Esophagus muscularis mucosa (tissue), 4 donors: Measurements from ENCODE around the gene KCNE3. TPM values are rescaled to one million over a fixed set of nuclear protein-coding genes. Genes with fewer than 3 reads are reported as not detected.
A peak's percentile ranks its signal among the peaks of the same experiment; 100 is the strongest.

Experiments used
- DNase-seq: peaks from one replicate; pipeline ENCODE4 v3.0.0-alpha.2; 2017; ENCODE audit errors: extremely low spot score
- H3K27ac ChIP-seq, 4 donors: fragments of 200-600 bp; sonication (generic); replicated peaks in 1 of 4; 1 replicate in 3 of 4; 2 replicates in 1 of 4; pipeline ENCODE4 v1.5.1; 2016 to 2019; ENCODE audit warnings: mild to moderate bottlenecking in 1 of 4
- H3K27me3 ChIP-seq, 4 donors: fragments of 200-600 bp; sonication (generic); one replicate each; pipeline versions ENCODE4 v1.5.1 to v1.6.0; 2016 to 2019
- H3K36me3 ChIP-seq, 4 donors: fragments of 200-600 bp; sonication (generic); one replicate each; pipeline ENCODE4 v1.5.1; 2016 to 2019
- H3K4me1 ChIP-seq, 4 donors: fragments of 200-600 bp; sonication (generic); one replicate each; pipeline ENCODE4 v1.5.1; 2016 to 2019
- H3K4me3 ChIP-seq, 4 donors: fragments of 200-600 bp; sonication (generic); 1 replicate in 2 of 4; 2 replicates in 2 of 4; pipeline ENCODE4 v1.5.1; 2016 to 2019; ENCODE audit warnings: mild to moderate bottlenecking in 4 of 4, moderate library complexity in 1 of 4
- H3K9me3 ChIP-seq, 4 donors: fragments of 200-600 bp; sonication (generic); 1 replicate in 3 of 4; 2 replicates in 1 of 4; pipeline ENCODE4 v1.5.1; 2016 to 2019
- EP300 ChIP-seq: sonication (generic); formaldehyde crosslinking; IDR thresholded peaks from one replicate; pipeline ENCODE4 v1.6.1; 2017; ENCODE audit warnings: antibody characterized with exemption
- POLR2A ChIP-seq: fragments of 450-650 bp; IDR thresholded peaks from one replicate; pipeline ENCODE4 v1.6.1; 2017; ENCODE audit warnings: antibody characterized with exemption, moderate library complexity, mild to moderate bottlenecking, low read depth
- POLR2AphosphoS5 ChIP-seq, 2 donors: sonication (generic); formaldehyde crosslinking; IDR thresholded peaks; one replicate each; pipeline ENCODE4 v1.6.1; 2017; ENCODE audit warnings: antibody characterized with exemption in 2 of 2
- WGBS: methylation state at CpG from one replicate; pipeline ENCODE4 v1.1.5; 2018; 5-methylcytosine and 5-hydroxymethylcytosine counted together
- intact Hi-C: fragments of 100-400 bp; cut with DNase I; formaldehyde crosslinking; loops from one replicate; pipeline ENCODE4 v1.15.1; 2023
- total RNA-seq, 4 donors: library from RNA; depleted of rRNA; stranded (reverse); fragments of >200 nt; gene quantifications; one replicate each; pipeline versions ENCODE4 v1.1.0 to v1.2.1, GENCODE V29; 2016
- TF ChIP-seq, protein P1 (sequence below), 3 experiments: fragments of 200-600 bp in 2 of 3; fragments of 450-650 bp in 1 of 3; sonication (generic) in 2 of 3; IDR thresholded peaks; one replicate each; pipeline ENCODE4 v1.5.1; 2017 to 2019; ENCODE audit warnings: antibody characterized with exemption in 3 of 3, mild to moderate bottlenecking in 2 of 3, moderate library complexity in 1 of 3

The KCNE3 gene
- total RNA-seq, 4 donors from 2014 or later = 6.0 to 9.6 (median 6.8) TPM

DNA sequence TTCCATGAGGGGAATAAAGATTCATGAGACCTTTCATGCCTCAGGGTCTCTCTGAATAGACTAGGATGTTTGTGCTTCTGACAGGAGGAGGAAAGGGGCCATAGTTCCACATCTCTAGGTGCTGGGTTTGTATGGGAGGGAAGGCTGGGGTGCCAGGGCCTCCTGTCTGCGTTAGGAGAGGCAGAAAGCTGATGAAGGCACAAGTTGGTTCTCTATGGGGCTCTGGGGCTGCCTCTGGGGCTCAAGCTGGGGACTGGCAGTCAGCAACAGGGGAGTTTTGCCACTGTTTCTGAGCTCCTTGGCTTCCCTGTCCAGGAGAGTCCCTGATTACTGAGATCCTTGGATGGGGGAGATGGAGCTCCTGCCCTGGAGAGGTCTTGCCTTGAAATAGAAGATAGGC is 4.1 kb downstream of the KCNE3 start:
- no peak overlapping the region for H3K4me3 ChIP-seq
- no peak overlapping the region for H3K27ac ChIP-seq
- DNase-seq = no peak
- no peaks in the 10 kb centered on the region for H3K27me3 ChIP-seq
- intact Hi-C loops = no loop called here
- no peak for TF ChIP-seq POLR2A
- TF ChIP-seq, protein P1, sequence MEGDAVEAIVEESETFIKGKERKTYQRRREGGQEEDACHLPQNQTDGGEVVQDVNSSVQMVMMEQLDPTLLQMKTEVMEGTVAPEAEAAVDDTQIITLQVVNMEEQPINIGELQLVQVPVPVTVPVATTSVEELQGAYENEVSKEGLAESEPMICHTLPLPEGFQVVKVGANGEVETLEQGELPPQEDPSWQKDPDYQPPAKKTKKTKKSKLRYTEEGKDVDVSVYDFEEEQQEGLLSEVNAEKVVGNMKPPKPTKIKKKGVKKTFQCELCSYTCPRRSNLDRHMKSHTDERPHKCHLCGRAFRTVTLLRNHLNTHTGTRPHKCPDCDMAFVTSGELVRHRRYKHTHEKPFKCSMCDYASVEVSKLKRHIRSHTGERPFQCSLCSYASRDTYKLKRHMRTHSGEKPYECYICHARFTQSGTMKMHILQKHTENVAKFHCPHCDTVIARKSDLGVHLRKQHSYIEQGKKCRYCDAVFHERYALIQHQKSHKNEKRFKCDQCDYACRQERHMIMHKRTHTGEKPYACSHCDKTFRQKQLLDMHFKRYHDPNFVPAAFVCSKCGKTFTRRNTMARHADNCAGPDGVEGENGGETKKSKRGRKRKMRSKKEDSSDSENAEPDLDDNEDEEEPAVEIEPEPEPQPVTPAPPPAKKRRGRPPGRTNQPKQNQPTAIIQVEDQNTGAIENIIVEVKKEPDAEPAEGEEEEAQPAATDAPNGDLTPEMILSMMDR (IDR thresholded peaks at IDR 0.05) = no peak
- H3K9me3 ChIP-seq = no peaks in the 10 kb centered on the region
- H3K36me3 ChIP-seq = no peaks in the 10 kb centered on the region
- peaks cover 10 to 31% (median 29%) of the 10 kb centered on the region in 4 donors for H3K4me1 ChIP-seq
- 79% methylated on average over 1 of the region's 1 CpG for whole genome bisulfite sequencing

DNA sequence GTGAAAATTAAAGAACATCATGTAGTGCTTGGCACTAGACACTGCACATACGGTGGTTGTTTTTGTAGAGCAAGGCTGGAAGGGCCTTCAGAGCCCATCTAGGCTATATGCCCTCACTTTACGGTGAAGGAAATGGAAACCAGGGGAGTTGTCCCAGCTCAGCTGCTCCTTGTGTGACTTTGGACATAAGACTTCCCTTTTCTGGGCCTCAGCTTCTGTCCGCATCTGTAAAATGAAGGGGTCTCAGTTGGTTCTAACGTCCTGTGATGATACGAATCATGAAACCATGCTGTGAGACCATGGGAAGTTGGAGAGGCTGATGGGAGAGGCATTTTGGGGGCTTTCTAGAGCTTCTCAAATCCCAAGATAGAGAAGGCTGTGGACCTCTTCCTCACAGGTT is 4.7 kb downstream of the KCNE3 start:
- DNase-seq = no peak
- intact Hi-C loops = no loop called here
- TF ChIP-seq POLR2AphosphoS5 (IDR thresholded peaks at IDR 0.05) (no peak), POLR2A (no peak), EP300 (no peak)
- H3K36me3 ChIP-seq = no peaks in the 10 kb centered on the region
- no peaks in the 10 kb centered on the region for H3K9me3 ChIP-seq
- WGBS = 79% methylated on average over 5 of the region's 5 CpGs
- no peaks in the 10 kb centered on the region for H3K27me3 ChIP-seq
- H3K4me3 ChIP-seq = no peak overlapping the region
- peaks cover 4 to 29% (median 24%) of the 10 kb centered on the region in 4 donors for H3K4me1 ChIP-seq
- H3K27ac ChIP-seq = peak overlapping the region in 1 of 4 donors; percentile 14

DNA sequence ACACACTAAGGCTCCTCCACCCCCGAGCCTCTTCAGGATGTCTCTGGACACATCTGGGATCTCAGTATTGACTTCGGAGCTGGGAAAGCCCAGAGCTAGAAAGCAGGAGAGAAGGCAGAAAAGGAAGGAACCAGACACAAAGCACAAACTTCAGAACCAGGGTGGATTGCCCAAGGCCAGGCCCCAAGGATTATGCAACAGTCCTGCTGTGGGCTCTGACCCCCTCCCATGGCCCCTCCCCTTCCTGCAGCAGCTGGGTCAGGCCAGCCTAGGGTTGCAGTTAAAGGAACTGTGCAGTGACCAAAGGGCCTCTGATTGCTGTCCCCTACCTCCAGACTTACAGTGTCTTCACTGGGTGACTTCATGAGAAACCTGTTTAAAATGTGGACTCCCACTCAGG is 5.3 kb downstream of the KCNE3 start:
- Histone ChIP-seq H3K9me3 (no peaks in the 10 kb centered on the region), H3K27ac (peak overlapping the region; percentile 49 to 68 (median 54)), H3K36me3 (peaks cover 0 to 6% (median 0%) of the 10 kb centered on the region in 4 donors), H3K4me3 (peak overlapping the region in 3 of 4 donors; percentile 15 to 40 (median 29)), H3K4me1 (peaks cover 3 to 23% (median 18%) of the 10 kb centered on the region in 4 donors), H3K27me3 (no peaks in the 10 kb centered on the region)
- no peak for DNase-seq
- intact Hi-C loops = no loop called here
- WGBS = 55% methylated on average over 2 of the region's 2 CpGs
- peak; percentile 25 to 63 for TF ChIP-seq POLR2AphosphoS5 (IDR thresholded peaks at IDR 0.05)
- TF ChIP-seq, protein P1 (IDR thresholded peaks at IDR 0.05) = no peak
- TF ChIP-seq POLR2A = no peak

DNA sequence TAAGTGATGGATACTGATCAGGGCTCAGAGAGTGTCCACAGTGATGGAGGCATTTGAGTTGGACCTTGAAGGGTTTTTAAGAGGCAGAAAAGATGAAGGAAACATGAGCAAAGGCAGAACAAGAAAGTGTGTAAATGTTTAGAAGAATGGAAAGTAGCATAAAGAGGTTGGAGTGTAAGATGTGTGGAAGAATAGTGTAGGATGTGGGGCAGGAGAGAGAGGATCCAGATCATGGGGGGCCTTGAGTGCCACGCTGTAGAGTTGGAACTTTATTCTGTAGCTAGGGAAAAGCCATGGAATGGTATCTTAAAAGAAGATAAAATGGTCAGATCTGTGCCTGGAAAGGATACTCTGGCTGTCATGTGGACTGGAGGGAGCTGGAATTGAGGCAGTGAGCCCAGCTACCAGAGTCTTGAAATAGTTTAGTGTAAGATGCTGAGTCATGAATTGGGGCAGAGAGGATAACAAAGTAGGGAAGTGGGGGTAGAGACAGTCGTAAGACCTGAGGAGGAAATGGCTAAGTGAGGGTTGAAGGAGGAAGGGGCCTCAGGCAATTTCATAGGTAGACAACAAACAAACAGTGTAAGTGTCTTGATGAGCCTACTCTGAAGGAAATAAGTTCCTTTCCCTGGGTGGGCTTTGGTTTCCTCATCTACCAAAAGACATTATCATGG is 6.7 kb downstream of the KCNE3 start:
- 64% methylated on average over 2 of the region's 2 CpGs for WGBS
- Histone ChIP-seq H3K4me3 (peak overlapping the region in 2 of 4 donors; percentile 15 to 40), H3K4me1 (peaks cover 0 to 17% (median 10%) of the 10 kb centered on the region in 4 donors), H3K27me3 (no peaks in the 10 kb centered on the region), H3K36me3 (peaks cover 0 to 11% (median 2%) of the 10 kb centered on the region in 4 donors), H3K9me3 (no peaks in the 10 kb centered on the region), H3K27ac (peak overlapping the region; percentile 7 to 68 (median 52))
- DNase-seq = no peak
- TF ChIP-seq POLR2A (no peak), EP300 (no peak), POLR2AphosphoS5 (IDR thresholded peaks at IDR 0.05) (peak in 1 of 2 donors; percentile 22)
- TF ChIP-seq, protein P1 (IDR thresholded peaks at IDR 0.05) = no peak
- intact Hi-C loops = no loop called here

DNA sequence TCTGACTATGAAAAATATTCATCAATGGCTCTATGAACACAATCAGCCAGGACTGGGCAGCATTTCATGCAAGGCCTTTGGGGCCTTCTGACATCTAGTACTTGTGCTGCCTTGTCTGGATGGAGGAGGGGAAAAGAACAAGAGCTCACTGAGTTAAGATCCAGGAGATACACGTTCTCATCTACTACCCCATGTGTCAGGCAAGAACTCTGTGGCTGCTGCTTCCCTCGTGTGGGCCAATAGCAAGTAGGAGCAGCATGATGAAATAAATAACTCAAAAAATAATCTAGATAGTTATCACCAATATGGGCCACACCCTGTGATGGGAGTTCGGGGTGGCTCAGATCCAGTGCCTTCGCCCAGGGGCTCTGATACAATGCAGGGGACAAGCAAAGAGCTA is 7.3 kb downstream of the KCNE3 start:
- TF ChIP-seq EP300 (no peak), POLR2AphosphoS5 (IDR thresholded peaks at IDR 0.05) (no peak), POLR2A (no peak)
- TF ChIP-seq, protein P1 (IDR thresholded peaks at IDR 0.05) = no peak
- intact Hi-C loops = no loop called here
- Histone ChIP-seq H3K4me1 (peaks cover 0 to 17% (median 10%) of the 10 kb centered on the region in 4 donors), H3K9me3 (no peaks in the 10 kb centered on the region), H3K27me3 (no peaks in the 10 kb centered on the region), H3K4me3 (no peak overlapping the region), H3K27ac (peak overlapping the region in 3 of 4 donors; percentile 7 to 55 (median 49)), H3K36me3 (peaks cover 0 to 11% (median 2%) of the 10 kb centered on the region in 4 donors)
- no peak for DNase-seq
- 80% methylated on average over 4 of the region's 4 CpGs for WGBS
